IMR-90 (cell line): ENCODE measurements around the gene C7orf25. TPM values are rescaled to one million over a fixed set of nuclear protein-coding genes. Genes with fewer than 3 reads are reported as not detected.

Experiments used
- ATAC-seq: fragments of 200-7000 bp; cut with Tn5 transposase; 2 replicates; pipeline ENCODE4 v1.9.1; 2020; ENCODE audit warnings: low read depth, mild to moderate bottlenecking, moderate library complexity
- BruUV-seq: library from RNA; stranded (reverse); fragments of 400-500 nt; replicated peaks from 2 replicates; lab custom pipeline; 2021; lab: Mats Ljungman, UMichigan
- CTCF ChIA-PET: fragments of 300-600 bp; formaldehyde crosslinking; extraction: SDS; loops from one replicate; lab custom pipeline; 2021; ENCODE audit warnings: antibody characterized with exemption; lab: Yijun Ruan, JAX
- POLR2A ChIA-PET: fragments of 300-600 bp; sonication (Branson Sonifier 250); formaldehyde crosslinking; loops from one replicate; lab custom pipeline; 2022; ENCODE audit warnings: antibody characterized with exemption; ENCODE audit not compliant: unreplicated experiment; lab: Charles Lee
- DNase-seq: peaks from one replicate; pipeline ENCODE4 v3.0.0; 2013
- H2AFZ ChIP-seq: replicated peaks from 2 replicates; pipeline ENCODE3; 2013; ENCODE audit warnings: low read length, mild to moderate bottlenecking; ENCODE audit not compliant: poor library complexity
- H2AK5ac ChIP-seq: 2 replicates; pipeline ENCODE4 v1.6.1; 2013; ENCODE audit warnings: low read depth, low read length, inconsistent platforms
- H2AK9ac ChIP-seq: replicated peaks from 2 replicates; pipeline ENCODE3; 2013; ENCODE audit warnings: mild to moderate bottlenecking, low read depth, low read length, moderate library complexity; ENCODE audit not compliant: poor library complexity
- H2BK120ac ChIP-seq: 2 replicates; pipeline ENCODE4 v1.6.1; 2013; ENCODE audit warnings: low read depth, low read length, inconsistent platforms
- H2BK15ac ChIP-seq: 3 replicates; pipeline ENCODE4 v1.6.1; 2013; ENCODE audit warnings: low read depth, low read length, inconsistent platforms
- H2BK20ac ChIP-seq: 2 replicates; pipeline ENCODE4 v1.6.1; 2013; ENCODE audit warnings: low read depth, mild to moderate bottlenecking, inconsistent platforms, low read length, moderate library complexity
- H2BK5ac ChIP-seq: 2 replicates; pipeline ENCODE4 v1.6.1; 2013; ENCODE audit warnings: mild to moderate bottlenecking, low read depth, low read length, inconsistent platforms; ENCODE audit not compliant: poor library complexity, severe bottlenecking
- H3K14ac ChIP-seq: replicated peaks from 2 replicates; pipeline ENCODE4 v1.6.1; 2013; ENCODE audit warnings: low read depth, low read length, inconsistent platforms
- H3K18ac ChIP-seq: 2 replicates; pipeline ENCODE4 v1.6.1; 2013; ENCODE audit warnings: low read depth, low read length, control low read depth
- H3K23ac ChIP-seq: 2 replicates; pipeline ENCODE4 v1.6.1; 2013; ENCODE audit warnings: low read depth, low read length, inconsistent platforms
- H3K27ac ChIP-seq: 2 replicates; pipeline ENCODE4 v1.5.1; 2013; ENCODE audit warnings: mild to moderate bottlenecking, control low read depth, low read length; ENCODE audit not compliant: insufficient read depth
- H3K27me3 ChIP-seq: 2 replicates; pipeline ENCODE4 v1.6.1; 2013; ENCODE audit warnings: low read length; ENCODE audit not compliant: control insufficient read depth, insufficient read depth
- H3K36me3 ChIP-seq: 2 replicates; pipeline ENCODE4 v1.6.1; 2013; ENCODE audit warnings: low read length, mixed read lengths; ENCODE audit not compliant: control insufficient read depth, insufficient read depth
- H3K4ac ChIP-seq: 2 replicates; pipeline ENCODE4 v1.6.1; 2013; ENCODE audit warnings: low read depth, low read length, inconsistent platforms
- H3K4me1 ChIP-seq: 2 replicates; pipeline ENCODE4 v1.6.1; 2013; ENCODE audit warnings: low read length, mixed read lengths; ENCODE audit not compliant: control insufficient read depth, insufficient read depth
- H3K4me2 ChIP-seq: 2 replicates; pipeline ENCODE4 v1.6.1; 2013; ENCODE audit warnings: low read depth, mild to moderate bottlenecking, control low read depth, low read length, moderate library complexity
- H3K4me3 ChIP-seq: 2 replicates; pipeline ENCODE4 v1.5.1; 2013; ENCODE audit warnings: low read depth, mild to moderate bottlenecking, control low read depth, low read length, moderate library complexity; ENCODE audit not compliant: insufficient read depth
- H3K56ac ChIP-seq: 2 replicates; pipeline ENCODE4 v1.6.1; 2013; ENCODE audit warnings: low read length, inconsistent platforms; ENCODE audit not compliant: insufficient read depth; ENCODE audit errors: extremely low read depth
- H3K79me1 ChIP-seq, 2 experiments: 2 replicates each; pipeline ENCODE4 v1.6.1; 2013; ENCODE audit warnings: low read length in 2 of 2, inconsistent platforms in 1 of 2, low read depth in 1 of 2
- H3K9ac ChIP-seq: 2 replicates; pipeline ENCODE4 v1.6.1; 2013; ENCODE audit warnings: low read depth, low read length, control low read depth
- H3K9me1 ChIP-seq: 2 replicates; pipeline ENCODE4 v1.6.1; 2013; ENCODE audit warnings: low read length, inconsistent platforms; ENCODE audit not compliant: insufficient read depth
- H3K9me3 ChIP-seq: 2 replicates; pipeline ENCODE4 v1.6.1; 2013; ENCODE audit warnings: low read length; ENCODE audit not compliant: control insufficient read depth, insufficient read depth
- H4K20me1 ChIP-seq: 2 replicates; pipeline ENCODE4 v1.6.1; 2013; ENCODE audit warnings: low read length, inconsistent platforms; ENCODE audit not compliant: insufficient read depth
- H4K5ac ChIP-seq: 2 replicates; pipeline ENCODE4 v1.6.1; 2013; ENCODE audit warnings: mild to moderate bottlenecking, low read depth, low read length, control low read depth
- H4K8ac ChIP-seq, 2 experiments: 2 replicates each; pipeline ENCODE4 v1.6.1; 2013; ENCODE audit warnings: low read depth in 2 of 2, low read length in 2 of 2, control low read depth in 1 of 2, inconsistent platforms in 1 of 2
- H4K91ac ChIP-seq: 2 replicates; pipeline ENCODE4 v1.6.1; 2013; ENCODE audit warnings: low read depth, low read length, inconsistent platforms; ENCODE audit not compliant: insufficient read depth
- BHLHE40 ChIP-seq: fragments of 150-350 bp; IDR thresholded peaks from 2 replicates; pipeline ENCODE4 v1.6.1; 2016; ENCODE audit warnings: mild to moderate bottlenecking, low read depth, low read length
- CEBPB ChIP-seq: IDR thresholded peaks from 2 replicates; pipeline ENCODE4 v1.6.1; 2012; ENCODE audit warnings: low read depth, low read length, improper control_type of control experiment
- CHD1 ChIP-seq: IDR thresholded peaks from 2 replicates; pipeline ENCODE4 v1.6.1; 2012; ENCODE audit warnings: low read depth, low read length, improper control_type of control experiment
- FOS ChIP-seq: fragments of 150-350 bp; IDR thresholded peaks from 2 replicates; pipeline ENCODE4 v1.6.1; 2016; ENCODE audit warnings: low read depth, low read length
- MAFK ChIP-seq: IDR thresholded peaks from 2 replicates; pipeline ENCODE4 v1.6.1; 2012; ENCODE audit warnings: low read depth, low read length, improper control_type of control experiment
- MAZ ChIP-seq: IDR thresholded peaks from 2 replicates; pipeline ENCODE4 v1.6.1; 2012; ENCODE audit warnings: low read depth, mild to moderate bottlenecking, low read length, improper control_type of control experiment, moderate library complexity, borderline replicate concordance
- MXI1 ChIP-seq: IDR thresholded peaks from 2 replicates; pipeline ENCODE4 v1.6.1; 2012; ENCODE audit warnings: low read depth, mild to moderate bottlenecking, low read length, moderate library complexity, borderline replicate concordance
- NFE2L2 ChIP-seq: fragments of 150-350 bp; IDR thresholded peaks from 2 replicates; pipeline ENCODE4 v1.6.1; 2016; ENCODE audit warnings: low read depth, mild to moderate bottlenecking, low read length
- POLR2A ChIP-seq: IDR thresholded peaks from 2 replicates; pipeline ENCODE4 v1.6.1; 2012; ENCODE audit warnings: mild to moderate bottlenecking, low read depth, low read length
- RAD21 ChIP-seq: IDR thresholded peaks from 2 replicates; pipeline ENCODE4 v1.6.1; 2012; ENCODE audit warnings: low read length, improper control_type of control experiment
- RCOR1 ChIP-seq: IDR thresholded peaks from 2 replicates; pipeline ENCODE4 v1.6.1; 2012; ENCODE audit warnings: mild to moderate bottlenecking, low read length, improper control_type of control experiment; ENCODE audit not compliant: insufficient replicate concordance
- RFX5 ChIP-seq: IDR thresholded peaks from 2 replicates; pipeline ENCODE4 v1.8.0; 2012; ENCODE audit warnings: low read depth, mild to moderate bottlenecking, low read length, moderate library complexity
- SMC3 ChIP-seq: fragments of 150-350 bp; IDR thresholded peaks from 2 replicates; pipeline ENCODE4 v1.6.1; 2016; ENCODE audit warnings: low read depth, mild to moderate bottlenecking, antibody characterized with exemption, low read length, moderate library complexity
- WGBS, 2 experiments: methylation state at CpG; one replicate each; pipeline versions ENCODE4 v1.1.5 to v1.1.7; 2013; ENCODE audit warnings: missing lambda C conversion rate in 2 of 2; ENCODE audit not compliant: insufficient read length in 1 of 2; ENCODE audit errors: extremely low coverage in 2 of 2; 5-methylcytosine and 5-hydroxymethylcytosine counted together
- dilution Hi-C: fragments of 300-500 bp; cut with HindIII; formaldehyde crosslinking; loops from one replicate; pipeline ENCODE4 v1.14.3; 2018; ENCODE audit warnings: low sequenced_read_pairs; ENCODE audit not compliant: unreplicated experiment
- in situ Hi-C: fragments of 300-500 bp; cut with MboI; formaldehyde crosslinking; loops from 3 replicates; pipeline ENCODE4 v1.14.3; 2019; ENCODE audit warnings: low sequenced_read_pairs, inconsistent platforms, mixed read lengths
- intact Hi-C: fragments of 100-400 bp; cut with micrococcal nuclease; formaldehyde crosslinking; loops from 2 replicates; pipeline ENCODE4 v1.10.0; 2022
- polyA plus RNA-seq, 3 experiments: library from polyadenylated mRNA; depleted of rRNA; stranded (reverse); fragments of >200 nt; gene quantifications; 2 replicates each; pipeline ENCODE4 v1.2.3, GENCODE V29; 2012; ENCODE audit warnings: low replicate concordance in 1 of 3
- total RNA-seq: library from RNA; depleted of rRNA; stranded (reverse); fragments of >200 nt; gene quantifications from 2 replicates; pipeline ENCODE4 v1.2.3, GENCODE V29; 2012
- TF ChIP-seq, protein P1 (sequence below): fragments of 150-350 bp; IDR thresholded peaks from 2 replicates; pipeline ENCODE4 v1.6.1; 2016; ENCODE audit warnings: low read depth, mild to moderate bottlenecking, low read length, moderate library complexity, borderline replicate concordance
- TF ChIP-seq, protein P2 (sequence below): conservative IDR thresholded peaks from 2 replicates; pipeline ENCODE4 v1.5.1; 2012; ENCODE audit warnings: mild to moderate bottlenecking, low read depth, low read length, improper control_type of control experiment

Gene C7orf25
- total and polyA plus RNA-seq, 2 of the 4 experiments (the other 2 are of a cell fraction) = 4.5 to 6.1 TPM

DNA sequence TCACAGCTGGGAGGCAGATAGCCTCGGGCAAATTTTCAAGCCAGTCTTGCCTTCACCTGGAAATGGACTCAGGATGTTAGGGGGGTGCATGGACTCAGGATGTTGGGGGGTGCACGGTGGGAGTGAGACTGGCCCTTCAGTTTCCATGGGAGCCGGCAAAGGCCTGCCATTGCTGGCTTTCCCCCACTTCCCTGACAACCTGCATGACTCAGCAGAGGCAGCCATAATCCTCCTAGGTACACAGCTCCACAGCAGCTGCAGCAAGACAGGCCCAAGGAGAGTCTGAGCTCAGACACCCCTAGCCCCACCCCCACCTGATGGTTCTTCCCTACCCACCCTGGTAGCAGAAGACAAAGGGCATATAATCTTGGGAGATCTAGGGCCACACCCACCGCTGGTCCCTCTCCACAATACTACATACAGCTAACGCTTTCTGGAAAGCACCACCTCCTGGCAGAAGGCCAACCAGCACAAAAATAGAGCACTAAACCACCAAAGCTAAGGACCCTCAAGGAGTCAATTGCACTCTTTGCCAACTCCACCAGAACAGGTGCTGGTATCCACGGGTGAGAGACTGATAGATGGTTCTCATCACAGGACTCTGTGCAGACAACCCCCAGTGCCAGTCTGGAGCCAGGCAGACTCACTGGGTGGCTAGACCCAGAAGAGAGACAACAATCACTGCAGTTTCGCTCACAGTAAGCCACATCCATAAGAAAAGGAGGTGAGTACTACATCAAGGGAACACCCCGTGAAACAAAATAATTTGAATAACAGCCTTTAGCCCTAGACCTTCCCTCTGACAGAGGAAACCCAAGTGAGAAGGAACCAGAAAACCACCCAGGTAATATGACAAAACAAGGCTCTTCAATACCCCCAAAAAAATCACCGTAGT lies 18.3 kb downstream of the C7orf25 start:
- in situ Hi-C loops = no loop called here
- no TSS peak for BruUV-seq
- Histone ChIP-seq H3K56ac (no peak overlapping the region), H3K79me1 (no peaks in the 10 kb centered on the region), H3K9me1 (no peaks in the 10 kb centered on the region), H3K4me1 (no peaks in the 10 kb centered on the region), H3K36me3 (no peaks in the 10 kb centered on the region), H4K5ac (no peak overlapping the region), H2BK15ac (no peak overlapping the region), H3K18ac (no peak overlapping the region), H3K27ac (no peak overlapping the region), H3K9ac (no peak overlapping the region), H3K23ac (no peak overlapping the region), H4K8ac (no peak overlapping the region), H2AFZ (no peak overlapping the region), H2BK20ac (no peak overlapping the region), H2BK120ac (no peak overlapping the region), H3K4me2 (no peak overlapping the region), H2AK5ac (no peak overlapping the region), H3K4ac (no peak overlapping the region), H3K4me3 (no peak overlapping the region), H4K91ac (no peak overlapping the region), H3K27me3 (no peaks in the 10 kb centered on the region), H4K20me1 (no peaks in the 10 kb centered on the region), H3K9me3 (no peaks in the 10 kb centered on the region), H2AK9ac (no peak overlapping the region), H3K14ac (no peak overlapping the region), H2BK5ac (no peak overlapping the region)
- DNase-seq (no peak), ATAC-seq (no peak)
- dilution Hi-C loops = no loop called here
- WGBS, 2 experiments = 60% methylated on average over 2 of the region's 9 CpGs; no CpG with 5 or more reads in 1 of the 2 experiments
- ChIA-PET CTCF (no interaction called here), POLR2A (no interaction called here)
- intact Hi-C loops = no loop called here
- TF ChIP-seq NFE2L2 (no peak), SMC3 (no peak), BHLHE40 (no peak), MXI1 (no peak), MAFK (no peak), RFX5 (no peak), CHD1 (no peak), MAZ (no peak), POLR2A (no peak), RCOR1 (no peak), CEBPB (no peak), FOS (no peak), RAD21 (no peak)
- TF ChIP-seq, protein P1, sequence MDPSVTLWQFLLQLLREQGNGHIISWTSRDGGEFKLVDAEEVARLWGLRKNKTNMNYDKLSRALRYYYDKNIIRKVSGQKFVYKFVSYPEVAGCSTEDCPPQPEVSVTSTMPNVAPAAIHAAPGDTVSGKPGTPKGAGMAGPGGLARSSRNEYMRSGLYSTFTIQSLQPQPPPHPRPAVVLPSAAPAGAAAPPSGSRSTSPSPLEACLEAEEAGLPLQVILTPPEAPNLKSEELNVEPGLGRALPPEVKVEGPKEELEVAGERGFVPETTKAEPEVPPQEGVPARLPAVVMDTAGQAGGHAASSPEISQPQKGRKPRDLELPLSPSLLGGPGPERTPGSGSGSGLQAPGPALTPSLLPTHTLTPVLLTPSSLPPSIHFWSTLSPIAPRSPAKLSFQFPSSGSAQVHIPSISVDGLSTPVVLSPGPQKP = no peak
- TF ChIP-seq, protein P2, sequence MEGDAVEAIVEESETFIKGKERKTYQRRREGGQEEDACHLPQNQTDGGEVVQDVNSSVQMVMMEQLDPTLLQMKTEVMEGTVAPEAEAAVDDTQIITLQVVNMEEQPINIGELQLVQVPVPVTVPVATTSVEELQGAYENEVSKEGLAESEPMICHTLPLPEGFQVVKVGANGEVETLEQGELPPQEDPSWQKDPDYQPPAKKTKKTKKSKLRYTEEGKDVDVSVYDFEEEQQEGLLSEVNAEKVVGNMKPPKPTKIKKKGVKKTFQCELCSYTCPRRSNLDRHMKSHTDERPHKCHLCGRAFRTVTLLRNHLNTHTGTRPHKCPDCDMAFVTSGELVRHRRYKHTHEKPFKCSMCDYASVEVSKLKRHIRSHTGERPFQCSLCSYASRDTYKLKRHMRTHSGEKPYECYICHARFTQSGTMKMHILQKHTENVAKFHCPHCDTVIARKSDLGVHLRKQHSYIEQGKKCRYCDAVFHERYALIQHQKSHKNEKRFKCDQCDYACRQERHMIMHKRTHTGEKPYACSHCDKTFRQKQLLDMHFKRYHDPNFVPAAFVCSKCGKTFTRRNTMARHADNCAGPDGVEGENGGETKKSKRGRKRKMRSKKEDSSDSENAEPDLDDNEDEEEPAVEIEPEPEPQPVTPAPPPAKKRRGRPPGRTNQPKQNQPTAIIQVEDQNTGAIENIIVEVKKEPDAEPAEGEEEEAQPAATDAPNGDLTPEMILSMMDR = no peak
